MG63 (cell line): ENCODE data around the gene RAB3C. TPM values are rescaled to one million over a fixed set of nuclear protein-coding genes. Genes with fewer than 3 reads are reported as not detected.
"Not testable (repeated sequence)": the region's sequence is repeated elsewhere in the genome, so short reads cannot be mapped to it uniquely, and the experiment has no call there.

Experiments
- DNase-seq: peaks from one replicate; pipeline ENCODE4 v3.0.0-alpha.2; 2020
- H3K27me3 ChIP-seq: fragments of 250-450 bp; sonication (Bioruptor Pico); 2 replicates; pipeline ENCODE4 v1.5.1; 2020; ENCODE audit warnings: mild to moderate bottlenecking, moderate library complexity
- H3K36me3 ChIP-seq: fragments of 250-450 bp; sonication (Bioruptor Pico); 2 replicates; pipeline ENCODE4 v1.5.1; 2020; ENCODE audit warnings: mild to moderate bottlenecking, moderate library complexity
- H3K4me3 ChIP-seq: fragments of 250-450 bp; sonication (Bioruptor Pico); 2 replicates; pipeline ENCODE4 v1.5.1; 2020; ENCODE audit warnings: mild to moderate bottlenecking, moderate library complexity
- H3K9me3 ChIP-seq: fragments of 250-450 bp; sonication (Bioruptor Pico); 2 replicates; pipeline ENCODE4 v1.5.1; 2020; ENCODE audit warnings: mild to moderate bottlenecking, moderate library complexity
- total RNA-seq: library from RNA; depleted of rRNA; stranded (reverse); fragments of >200 nt; shearing (Covaris generic); gene quantifications from 2 replicates; pipeline ENCODE4 v1.2.3, GENCODE V29; 2014; ENCODE audit warnings: low replicate concordance

Gene RAB3C
- total RNA-seq, 1 experiment from 2014 or later: not detected

GRCh38 chr5:58699088-58699761 lies 116.3 kb downstream of the RAB3C start:
- H3K36me3 ChIP-seq, H3K4me3 ChIP-seq, H3K9me3 ChIP-seq, DNase-seq, H3K27me3 ChIP-seq: not testable (repeated sequence)

- Histone ChIP-seq H3K27me3 (peaks cover 11% of the 10 kb centered on the region), H3K9me3 (no peaks in the 10 kb centered on the region), H3K4me3 (no peak overlapping the region), H3K36me3 (no peaks in the 10 kb centered on the region)
- DNase-seq: no peak
Observed at GRCh38 chr5:58699762-58700118, 116.9 kb downstream of the RAB3C start.

GRCh38 chr5:58703925-58704555 lies 121.2 kb downstream of the RAB3C start:
- Histone ChIP-seq H3K9me3 (no peaks in the 10 kb centered on the region), H3K4me3 (no peak overlapping the region), H3K36me3 (no peaks in the 10 kb centered on the region), H3K27me3 (peaks cover 19% of the 10 kb centered on the region)
- no peak for DNase-seq

GRCh38 chr5:58706736-58707135 lies 123.9 kb downstream of the RAB3C start:
- no peak for DNase-seq
- peaks cover 19% of the 10 kb centered on the region for H3K27me3 ChIP-seq
- H3K4me3 ChIP-seq: no peak overlapping the region
- no peaks in the 10 kb centered on the region for H3K36me3 ChIP-seq
- no peaks in the 10 kb centered on the region for H3K9me3 ChIP-seq

GRCh38 chr5:58708456-58708855 lies 125.6 kb downstream of the RAB3C start:
- Histone ChIP-seq H3K27me3 (peaks cover 15% of the 10 kb centered on the region), H3K9me3 (no peaks in the 10 kb centered on the region), H3K4me3 (no peak overlapping the region), H3K36me3 (no peaks in the 10 kb centered on the region)
- DNase-seq: no peak

GRCh38 chr5:58710425-58710824 lies 127.5 kb downstream of the RAB3C start:
- H3K27me3 ChIP-seq, H3K4me3 ChIP-seq, H3K36me3 ChIP-seq, H3K9me3 ChIP-seq, DNase-seq: not testable (repeated sequence)

- Histone ChIP-seq H3K36me3 (no peaks in the 10 kb centered on the region), H3K4me3 (no peak overlapping the region), H3K9me3 (no peaks in the 10 kb centered on the region), H3K27me3 (peaks cover 8% of the 10 kb centered on the region)
- DNase-seq: no peak
Observed at GRCh38 chr5:58710871-58711270, 128.0 kb downstream of the RAB3C start.

GRCh38 chr5:58711965-58712364 lies 129.1 kb downstream of the RAB3C start:
- Histone ChIP-seq H3K9me3 (no peaks in the 10 kb centered on the region), H3K36me3 (no peaks in the 10 kb centered on the region), H3K4me3 (no peak overlapping the region), H3K27me3 (no peaks in the 10 kb centered on the region; the same call in 1 of the 2 replicates)
- DNase-seq: no peak

GRCh38 chr5:58714046-58714445 lies 131.2 kb downstream of the RAB3C start:
- DNase-seq: no peak
- Histone ChIP-seq H3K9me3 (no peaks in the 10 kb centered on the region), H3K27me3 (peaks cover 2% of the 10 kb centered on the region)

GRCh38 chr5:58715997-58716656 lies 133.3 kb downstream of the RAB3C start:
- Histone ChIP-seq H3K9me3 (no peaks in the 10 kb centered on the region), H3K4me3 (no peak overlapping the region), H3K27me3 (peaks cover 17% of the 10 kb centered on the region), H3K36me3 (no peaks in the 10 kb centered on the region)
- DNase-seq: no peak

More at GRCh38 chr5:58714046-58714445, 131.2 kb downstream of the RAB3C start:
- H3K4me3 ChIP-seq: no peak overlapping the region
- H3K36me3 ChIP-seq: no peaks in the 10 kb centered on the region

- H3K27me3 ChIP-seq: peaks cover 20% of the 10 kb centered on the region
- H3K4me3 ChIP-seq: no peak overlapping the region
Observed at GRCh38 chr5:58716713-58717112, 133.8 kb downstream of the RAB3C start.

GRCh38 chr5:58717303-58718007 lies 134.6 kb downstream of the RAB3C start:
- DNase-seq: no peak
- no peaks in the 10 kb centered on the region for H3K9me3 ChIP-seq
- no peak overlapping the region for H3K4me3 ChIP-seq
- H3K36me3 ChIP-seq: no peaks in the 10 kb centered on the region
- H3K27me3 ChIP-seq: peaks cover 21% of the 10 kb centered on the region

More at GRCh38 chr5:58716713-58717112, 133.8 kb downstream of the RAB3C start:
- H3K9me3 ChIP-seq: no peaks in the 10 kb centered on the region
- no peaks in the 10 kb centered on the region for H3K36me3 ChIP-seq
- DNase-seq: no peak

- no peaks in the 10 kb centered on the region for H3K9me3 ChIP-seq
- H3K36me3 ChIP-seq: no peaks in the 10 kb centered on the region
- no peak overlapping the region for H3K4me3 ChIP-seq
- peaks cover 25% of the 10 kb centered on the region for H3K27me3 ChIP-seq
- no peak for DNase-seq
Observed at GRCh38 chr5:58718269-58718978, 135.5 kb downstream of the RAB3C start.

- H3K36me3 ChIP-seq: no peaks in the 10 kb centered on the region
- DNase-seq: no peak
- no peak overlapping the region for H3K4me3 ChIP-seq
- peaks cover 28% of the 10 kb centered on the region for H3K27me3 ChIP-seq
- no peaks in the 10 kb centered on the region; the same call in 1 of the 2 replicates for H3K9me3 ChIP-seq
Observed at GRCh38 chr5:58722160-58722559, 139.3 kb downstream of the RAB3C start.

GRCh38 chr5:58724992-58725391 lies 142.1 kb downstream of the RAB3C start:
- Histone ChIP-seq H3K27me3 (peaks cover 22% of the 10 kb centered on the region), H3K4me3 (no peak overlapping the region), H3K9me3 (no peaks in the 10 kb centered on the region; the same call in 1 of the 2 replicates), H3K36me3 (no peaks in the 10 kb centered on the region)
- no peak for DNase-seq

GRCh38 chr5:58731641-58732040 lies 148.8 kb downstream of the RAB3C start:
- no peak overlapping the region for H3K4me3 ChIP-seq
- H3K27me3 ChIP-seq: peaks cover 8% of the 10 kb centered on the region; the same call in 1 of the 2 replicates
- no peak for DNase-seq
- no peaks in the 10 kb centered on the region for H3K9me3 ChIP-seq
- no peaks in the 10 kb centered on the region for H3K36me3 ChIP-seq
